ENCODE data around the gene SLC12A6. TPM values are rescaled to one million over a fixed set of nuclear protein-coding genes. Genes with fewer than 3 reads are reported as not detected.

The SLC12A6 gene
- total RNA-seq, 1 donor, result 40.9 TPM

GRCh38 chr15:34318277-34319079, 19.1 kb downstream of the SLC12A6 start:
- no peaks in the 10 kb centered on the region for H3K9me3 ChIP-seq (ENCODE audit: low read depth, low read length)
- peak overlapping the region; percentile 71 for H3K4me3 ChIP-seq (ENCODE audit: insufficient read depth, low read length)
- no peaks in the 10 kb centered on the region for H4K20me1 ChIP-seq (ENCODE audit: insufficient read depth, low read length)
- peaks cover 47% of the 10 kb centered on the region for H3K79me2 ChIP-seq (ENCODE audit: insufficient read depth, low read length)
- peak overlapping the region; percentile 29 for H3K27ac ChIP-seq (ENCODE audit: low read depth, low read length)
- TF ChIP-seq CTCF (IDR thresholded peaks at IDR 0.05; ENCODE audit: extremely low read depth, low read depth, low read length), result no peak
- H2AFZ ChIP-seq (ENCODE audit: low read length), result peak overlapping the region; percentile 86
- no peak for DNase-seq (ENCODE audit: insufficient read length, low spot score, missing footprints)
- H3K4me2 ChIP-seq (ENCODE audit: insufficient read depth, low read length), result peak overlapping the region; percentile 88
- no peaks in the 10 kb centered on the region for H3K36me3 ChIP-seq (ENCODE audit: insufficient read depth, low read length)
- no peaks in the 10 kb centered on the region for H3K27me3 ChIP-seq (ENCODE audit: insufficient read depth, low read length)
- H3K4me1 ChIP-seq (ENCODE audit: insufficient read depth, low read length), result peaks cover 7% of the 10 kb centered on the region

DNA sequence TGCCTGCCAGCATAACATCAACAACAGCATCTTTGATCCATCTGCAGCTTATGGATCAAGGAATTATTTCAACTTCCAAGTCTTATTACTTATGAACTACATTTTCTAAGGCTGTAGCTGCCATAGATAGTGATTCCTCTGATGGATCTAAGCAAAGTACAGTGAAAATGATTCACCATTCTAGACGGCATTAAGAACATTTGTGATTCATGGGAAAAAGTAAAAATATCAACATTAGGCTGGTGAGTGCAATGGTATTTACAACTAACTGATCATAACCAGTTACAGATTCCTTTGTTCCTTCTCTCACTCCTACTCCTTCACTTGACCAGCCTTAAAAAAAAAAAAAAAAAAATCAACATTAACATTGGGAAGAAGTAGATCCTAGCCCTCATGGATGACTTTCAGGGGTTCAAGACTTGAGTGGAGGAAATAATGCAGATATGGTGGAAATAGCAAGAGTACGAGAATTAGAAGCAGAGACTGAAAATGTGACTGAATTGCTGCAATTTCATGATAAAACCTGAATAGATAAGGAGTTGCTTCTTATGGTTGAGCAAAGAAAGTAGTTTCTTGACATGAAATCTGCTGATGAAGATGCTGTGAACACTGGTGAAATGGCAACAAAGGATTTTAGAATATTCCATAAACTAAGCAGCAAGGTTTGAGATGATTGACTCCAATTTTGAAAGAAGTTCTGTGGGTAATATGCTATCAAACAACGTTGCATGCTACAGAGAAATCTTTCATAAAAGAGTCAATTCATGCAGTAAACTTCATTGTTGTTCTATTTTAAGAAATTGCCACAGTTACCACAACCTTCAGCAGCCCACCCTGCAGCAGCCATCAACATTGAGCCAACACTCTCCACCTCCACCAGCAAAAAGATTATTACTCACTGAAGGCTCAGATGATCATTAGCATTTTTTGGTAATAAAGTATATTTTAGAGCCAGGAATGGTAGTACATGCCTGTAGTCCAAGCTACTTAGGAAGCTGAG, 22.8 kb downstream of the SLC12A6 start:
- no peaks in the 10 kb centered on the region for H3K27me3 ChIP-seq (ENCODE audit: insufficient read depth, low read length)
- no peaks in the 10 kb centered on the region for H3K36me3 ChIP-seq (ENCODE audit: insufficient read depth, low read length)
- H3K27ac ChIP-seq (ENCODE audit: low read depth, low read length), result no peak overlapping the region
- H3K4me3 ChIP-seq (ENCODE audit: insufficient read depth, low read length), result no peak overlapping the region
- H3K79me2 ChIP-seq (ENCODE audit: insufficient read depth, low read length), result peaks cover 56% of the 10 kb centered on the region
- no peak overlapping the region for H3K4me2 ChIP-seq (ENCODE audit: insufficient read depth, low read length)
- no peaks in the 10 kb centered on the region for H3K9me3 ChIP-seq (ENCODE audit: low read depth, low read length)
- H2AFZ ChIP-seq (ENCODE audit: low read length), result no peak overlapping the region
- no peak for DNase-seq (ENCODE audit: insufficient read length, low spot score, missing footprints)
- H4K20me1 ChIP-seq (ENCODE audit: insufficient read depth, low read length), result no peaks in the 10 kb centered on the region
- H3K4me1 ChIP-seq (ENCODE audit: insufficient read depth, low read length), result peaks cover 7% of the 10 kb centered on the region
- no peak for TF ChIP-seq CTCF (IDR thresholded peaks at IDR 0.05; ENCODE audit: extremely low read depth, low read depth, low read length)

- Histone ChIP-seq H3K4me1 (ENCODE audit: insufficient read depth, low read length) (peaks cover 7% of the 10 kb centered on the region), H3K79me2 (ENCODE audit: insufficient read depth, low read length) (peaks cover 45% of the 10 kb centered on the region), H3K9me3 (ENCODE audit: low read depth, low read length) (no peaks in the 10 kb centered on the region), H3K27ac (ENCODE audit: low read depth, low read length) (no peak overlapping the region), H4K20me1 (ENCODE audit: insufficient read depth, low read length) (no peaks in the 10 kb centered on the region), H3K4me2 (ENCODE audit: insufficient read depth, low read length) (no peak overlapping the region), H3K4me3 (ENCODE audit: insufficient read depth, low read length) (no peak overlapping the region), H3K27me3 (ENCODE audit: insufficient read depth, low read length) (no peaks in the 10 kb centered on the region), H2AFZ (ENCODE audit: low read length) (no peak overlapping the region), H3K36me3 (ENCODE audit: insufficient read depth, low read length) (no peaks in the 10 kb centered on the region)
- no peak for TF ChIP-seq CTCF (IDR thresholded peaks at IDR 0.05; ENCODE audit: extremely low read depth, low read depth, low read length)
- no peak for DNase-seq (ENCODE audit: insufficient read length, low spot score, missing footprints)
Observed at GRCh38 chr15:34311563-34311962, 26.0 kb downstream of the SLC12A6 start.

Data from osteoblast (primary cell).